Renal cortical epithelial cell (primary cell): ENCODE results near the gene MTUS2. TPM values are rescaled to one million over a fixed set of nuclear protein-coding genes. Genes with fewer than 3 reads are reported as not detected.

ENCODE experiments used
- DNase-seq: peaks from one replicate; pipeline ENCODE4 v3.0.0-alpha.2; 2011; ENCODE audit warnings: low read depth
- total RNA-seq: library from RNA; depleted of rRNA; stranded (reverse); fragments of >200 nt; gene quantifications from 2 replicates; pipeline ENCODE4 v1.2.3, GENCODE V29; 2014

The MTUS2 gene
- total RNA-seq, 1 donor from 2014 or later: under 0.01 TPM

GRCh38 chr13:28859069-28859468, 38.9 kb downstream of the MTUS2 start:
- no peak for DNase-seq

- no peak for DNase-seq
Measured at GRCh38 chr13:28859717-28860116, 39.6 kb downstream of the MTUS2 start.

GRCh38 chr13:28864544-28864943, 44.4 kb downstream of the MTUS2 start:
- no peak for DNase-seq

GRCh38 chr13:28865149-28865744, 45.1 kb downstream of the MTUS2 start:
- no peak for DNase-seq

GRCh38 chr13:28865951-28866350, 45.8 kb downstream of the MTUS2 start:
- no peak for DNase-seq

- DNase-seq: no peak
Measured at GRCh38 chr13:28866932-28867331, 46.8 kb downstream of the MTUS2 start.

- DNase-seq: no peak
Measured at GRCh38 chr13:28867564-28867963, 47.4 kb downstream of the MTUS2 start.

GRCh38 chr13:28872427-28873176, 52.5 kb downstream of the MTUS2 start:
- DNase-seq: no peak

GRCh38 chr13:28875846-28876615, 55.9 kb downstream of the MTUS2 start:
- no peak for DNase-seq

- DNase-seq: no peak
Measured at GRCh38 chr13:28877408-28877807, 57.3 kb downstream of the MTUS2 start.

- DNase-seq: no peak
Measured at GRCh38 chr13:28885181-28885580, 65.0 kb downstream of the MTUS2 start.

GRCh38 chr13:28889086-28889732, 69.1 kb downstream of the MTUS2 start:
- no peak for DNase-seq

- no peak for DNase-seq
Measured at GRCh38 chr13:28890712-28891111, 70.6 kb downstream of the MTUS2 start.

GRCh38 chr13:28918030-28918429, 97.9 kb downstream of the MTUS2 start:
- DNase-seq: no peak

GRCh38 chr13:28922341-28922740, 102.2 kb downstream of the MTUS2 start:
- no peak for DNase-seq

GRCh38 chr13:28935104-28935503, 115.0 kb downstream of the MTUS2 start:
- no peak for DNase-seq

- DNase-seq: no peak
Measured at GRCh38 chr13:28942906-28943305, 122.8 kb downstream of the MTUS2 start.

GRCh38 chr13:28953714-28954418, 133.7 kb downstream of the MTUS2 start:
- no peak for DNase-seq

GRCh38 chr13:28954419-28954725, 134.2 kb downstream of the MTUS2 start:
- DNase-seq: no peak

- no peak for DNase-seq
Measured at GRCh38 chr13:28954810-28955209, 134.7 kb downstream of the MTUS2 start.

- DNase-seq: no peak
Measured at GRCh38 chr13:28955264-28955966, 135.3 kb downstream of the MTUS2 start.
